T follicular helper cell (primary cell): Measurements from ENCODE around the gene CHD5.

ENCODE experiments used
- DNase-seq: peaks from one replicate; pipeline ENCODE4 v3.0.0-alpha.2; 2020; ENCODE audit warnings: low read depth

CHD5 gene

DNA sequence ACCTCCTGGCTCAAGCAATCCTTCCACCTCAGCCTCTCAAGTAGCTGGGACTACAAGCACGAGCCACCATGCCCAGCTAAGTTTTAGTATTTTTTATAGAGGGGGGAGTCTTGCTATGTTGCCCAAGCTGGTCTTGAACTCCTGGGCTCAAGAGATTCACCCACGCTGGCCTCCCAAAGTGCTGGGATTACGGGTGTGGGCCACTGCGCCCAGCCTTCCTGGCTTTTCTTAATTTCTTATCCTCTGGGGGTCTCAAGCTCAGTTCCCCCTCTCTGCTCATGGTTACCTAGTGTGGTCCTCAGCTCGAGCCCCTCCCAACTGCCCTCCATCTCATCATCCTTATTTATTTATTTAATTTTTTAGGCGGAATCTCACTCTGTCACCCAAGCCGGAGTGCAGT, 22.1 kb upstream of the CHD5 start:
- DNase-seq: no peak

DNA sequence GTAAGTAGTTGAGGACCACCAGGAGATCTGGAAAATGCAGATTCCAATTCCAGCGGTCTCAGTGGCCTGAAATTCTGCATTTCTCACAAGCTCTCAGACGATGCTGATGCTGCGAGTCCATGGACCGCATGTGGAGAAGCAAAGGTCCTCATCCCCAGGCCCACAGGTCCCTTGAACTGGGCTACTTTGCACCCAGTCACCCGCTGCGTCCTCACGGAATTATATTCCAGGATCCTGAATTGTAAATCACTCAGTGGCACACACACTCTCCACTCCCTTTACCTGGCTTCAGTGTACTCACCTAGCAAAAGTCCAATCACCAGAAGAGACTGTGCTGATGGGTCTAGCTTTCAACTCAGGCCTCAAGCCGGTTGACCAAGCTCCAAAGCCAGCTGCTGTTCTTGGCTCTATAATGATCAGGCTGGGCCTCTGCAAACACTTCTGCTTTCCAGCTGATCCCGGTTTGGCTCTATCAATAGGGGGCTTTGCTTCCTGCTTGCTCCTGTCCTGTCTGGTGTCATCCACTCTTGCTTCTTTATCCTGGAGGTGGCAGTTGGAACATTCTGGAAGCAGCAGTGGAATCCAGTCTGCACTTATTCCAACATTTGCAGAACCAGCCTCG, 20.2 kb upstream of the CHD5 start:
- no peak for DNase-seq

DNA sequence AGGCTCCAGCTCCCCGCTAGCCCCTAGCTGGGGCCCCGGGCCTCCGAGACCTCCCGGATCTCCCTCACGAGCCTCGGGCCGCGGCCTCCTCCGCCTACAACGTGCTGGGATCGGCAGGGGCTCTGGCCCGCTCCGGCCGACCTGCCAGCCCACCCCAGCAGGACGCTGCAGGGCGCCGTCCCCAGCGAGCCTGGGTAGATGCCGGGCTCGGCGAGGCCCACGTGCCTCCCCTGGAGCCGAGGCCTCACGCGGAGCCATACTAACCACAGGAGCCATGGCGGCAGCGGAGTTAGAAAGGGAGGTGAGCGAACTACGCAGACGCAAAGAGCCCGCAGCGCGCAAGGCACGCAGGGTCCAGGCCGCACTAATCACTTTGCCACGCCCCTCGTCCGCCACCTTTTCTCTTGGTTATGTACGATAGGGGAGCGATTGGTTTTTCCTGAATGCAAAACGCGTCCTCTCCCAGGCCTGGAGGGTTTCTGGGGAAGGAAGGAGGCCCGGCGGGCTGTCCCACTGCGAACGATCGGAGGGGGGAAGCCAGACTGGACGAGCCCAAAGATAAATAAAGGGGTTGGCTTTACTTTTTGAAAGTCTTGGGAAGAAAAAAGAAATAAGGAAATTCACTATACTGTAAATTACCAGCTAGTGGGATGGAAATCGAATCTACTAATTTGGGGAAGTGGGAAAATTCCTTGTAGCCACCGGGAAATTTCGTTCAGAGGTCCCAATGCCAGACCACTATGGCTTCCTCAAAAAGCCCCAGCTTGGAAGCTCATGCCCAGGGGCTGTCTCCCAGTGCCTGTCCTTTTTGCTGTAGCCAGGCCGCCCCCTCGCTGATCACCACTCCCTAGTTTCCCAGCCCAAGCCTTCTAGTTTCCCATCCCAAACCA, 19.4 kb upstream of the CHD5 start, which contains the start of gene RPL22:
TSS of gene RPL22 (minus strand) at position 298 of the 890 bp plus-strand sequence. CDS start at position 276, 22 bp downstream.
- DNase-seq: peak; percentile 95

DNA sequence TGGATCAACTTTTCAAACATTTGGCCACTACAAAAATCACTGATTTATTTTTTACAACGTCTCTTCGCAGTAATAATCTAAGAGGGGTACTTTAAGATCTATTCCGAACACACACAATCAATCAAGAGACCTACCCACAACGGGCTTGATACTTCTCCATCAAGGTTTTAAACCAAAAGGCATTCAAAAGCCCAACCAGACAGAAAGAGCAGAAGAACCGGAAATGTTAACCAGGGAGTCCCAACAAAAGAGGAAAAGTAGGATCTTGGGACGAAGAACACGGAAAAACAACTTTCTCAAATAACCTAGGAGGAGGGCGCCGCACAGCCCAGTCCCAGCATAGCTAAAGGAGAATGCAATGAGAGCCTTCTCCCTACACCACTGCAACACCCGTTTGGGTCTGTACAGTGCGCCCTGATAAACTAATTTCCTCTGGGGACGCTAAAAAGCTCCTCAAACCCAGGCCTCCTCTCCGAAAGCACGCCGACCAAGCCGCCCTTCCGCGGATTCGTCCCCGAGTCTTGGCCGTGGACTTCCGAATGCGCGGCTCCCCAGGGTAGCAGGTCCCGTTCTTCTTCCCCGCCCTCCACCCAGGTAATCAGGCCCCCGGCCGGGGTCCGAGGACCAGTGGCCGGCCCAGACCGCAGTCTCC, 18.7 kb upstream of the CHD5 start:
- DNase-seq: no peak

DNA sequence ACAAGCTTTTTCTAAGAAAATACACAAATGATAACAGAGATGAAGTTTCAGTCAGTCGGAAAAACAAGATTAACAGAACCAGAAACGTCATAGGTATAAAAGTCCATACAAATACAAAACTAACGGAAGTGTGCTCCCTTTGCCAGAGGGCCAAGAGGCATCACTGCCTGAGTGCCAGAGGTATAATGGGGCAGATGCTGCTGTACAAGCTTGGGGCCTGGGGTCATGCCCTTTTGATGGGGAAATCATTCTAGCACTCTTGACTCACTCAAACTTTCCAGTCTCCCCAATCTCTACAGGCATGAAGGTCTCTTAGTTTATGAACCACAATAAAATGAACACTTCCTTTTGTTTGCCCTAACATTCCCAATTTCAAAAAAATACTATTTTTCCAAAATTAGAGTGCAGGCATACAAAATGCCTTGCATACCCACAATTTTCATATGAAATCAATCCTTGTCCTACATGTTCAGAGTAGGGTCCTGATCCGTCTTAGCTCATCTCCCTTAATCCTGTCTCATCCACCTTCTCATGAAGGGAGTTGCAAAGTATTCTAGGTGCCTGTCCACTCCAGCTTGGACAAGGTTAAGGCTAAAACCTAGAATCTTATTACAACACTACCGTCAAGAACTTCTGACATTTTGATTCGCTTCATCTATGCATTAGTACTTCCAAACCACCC, 17.8 kb upstream of the CHD5 start:
- no peak for DNase-seq

DNA sequence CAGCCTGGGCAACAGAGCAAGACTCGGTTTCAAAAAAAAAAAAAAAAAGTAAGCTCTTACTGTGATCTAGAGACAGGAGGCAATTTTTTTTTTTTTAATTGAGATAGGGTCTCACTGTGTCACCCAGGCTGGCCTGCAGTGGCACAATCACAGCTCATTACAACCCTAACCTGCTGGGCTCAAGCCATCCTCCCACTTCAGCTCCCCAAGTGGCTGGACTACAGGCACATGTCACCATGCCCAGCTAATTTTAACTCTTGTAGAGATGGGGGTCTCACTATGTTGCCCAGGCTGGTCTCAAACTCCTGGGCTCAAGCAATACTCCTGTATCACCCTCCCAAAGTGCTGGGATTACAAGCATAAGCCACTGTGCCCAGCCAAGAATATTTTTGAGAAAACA, 11.8 kb upstream of the CHD5 start:
- no peak for DNase-seq

DNA sequence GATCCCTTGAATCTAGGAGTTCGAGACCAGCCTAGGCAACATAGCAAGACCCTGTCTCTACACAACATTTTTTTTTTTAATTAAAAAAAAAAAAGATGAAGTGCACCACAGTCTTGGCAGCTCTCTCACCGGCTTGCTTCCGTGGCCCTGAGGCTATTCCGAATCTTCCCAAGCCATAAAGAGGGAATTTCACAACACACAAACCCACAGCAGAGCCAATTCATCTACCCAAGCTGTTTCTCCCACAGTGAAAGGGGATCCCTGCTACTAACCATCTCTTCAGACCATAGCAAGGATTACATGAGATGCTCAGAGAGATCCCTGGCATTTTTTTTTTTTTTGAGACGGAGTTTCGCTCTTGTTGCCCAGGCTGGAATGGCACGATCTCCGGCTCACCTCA, 8.3 kb upstream of the CHD5 start:
- DNase-seq: no peak

DNA sequence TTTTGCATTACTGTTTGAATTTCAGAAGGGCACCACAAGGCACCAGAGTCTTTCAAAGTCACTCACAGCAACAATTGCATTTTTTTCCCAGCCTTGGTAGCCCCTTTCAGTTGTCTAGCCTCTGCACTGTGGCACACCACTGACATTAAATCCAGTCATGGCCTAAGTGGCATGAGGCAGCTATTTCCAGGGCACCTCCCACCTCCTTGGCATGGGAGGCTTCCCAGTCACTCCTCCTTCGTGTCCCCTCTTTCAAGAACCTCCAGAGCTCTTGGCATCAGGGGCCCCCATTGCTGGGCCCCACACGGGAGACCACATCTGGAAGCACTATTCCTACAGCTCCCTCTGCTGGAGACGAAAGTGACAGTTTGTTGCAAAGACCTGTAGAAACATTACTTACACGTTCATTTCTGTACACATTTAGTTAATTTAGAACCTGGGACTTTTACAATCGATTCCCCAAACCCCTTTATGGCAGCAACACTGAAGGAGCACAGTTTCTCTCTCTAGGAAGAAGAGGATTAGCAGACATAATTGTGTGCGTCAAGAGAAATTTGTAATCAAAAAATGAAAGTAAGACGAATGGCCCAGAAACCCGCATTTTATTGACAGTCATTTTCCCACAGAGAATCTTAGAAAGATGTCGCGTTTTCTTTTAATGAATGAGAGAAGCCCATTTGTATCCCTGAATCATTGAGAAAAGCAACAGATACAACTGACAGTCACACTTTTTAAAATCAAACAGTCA, 5.7 kb upstream of the CHD5 start:
- no peak for DNase-seq

DNA sequence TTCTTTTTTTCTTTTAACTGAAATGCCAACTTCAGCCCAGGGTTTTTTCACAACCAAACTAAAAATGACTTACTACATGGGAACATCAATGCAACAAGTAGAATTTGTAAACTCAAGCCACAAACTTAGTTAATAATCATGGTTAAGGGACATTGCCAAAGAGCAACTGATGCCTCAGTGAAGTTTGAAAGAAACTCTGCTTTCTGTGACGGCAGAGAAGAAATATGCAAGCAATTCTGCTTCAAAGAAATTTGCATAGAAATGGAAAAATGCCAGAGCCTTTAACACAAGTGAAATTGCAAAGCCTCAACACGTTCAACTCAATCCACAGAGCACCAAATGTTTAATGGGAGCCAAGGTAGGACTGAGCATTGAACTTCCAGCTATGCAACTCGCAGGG, 5.0 kb upstream of the CHD5 start:
- DNase-seq: no peak

DNA sequence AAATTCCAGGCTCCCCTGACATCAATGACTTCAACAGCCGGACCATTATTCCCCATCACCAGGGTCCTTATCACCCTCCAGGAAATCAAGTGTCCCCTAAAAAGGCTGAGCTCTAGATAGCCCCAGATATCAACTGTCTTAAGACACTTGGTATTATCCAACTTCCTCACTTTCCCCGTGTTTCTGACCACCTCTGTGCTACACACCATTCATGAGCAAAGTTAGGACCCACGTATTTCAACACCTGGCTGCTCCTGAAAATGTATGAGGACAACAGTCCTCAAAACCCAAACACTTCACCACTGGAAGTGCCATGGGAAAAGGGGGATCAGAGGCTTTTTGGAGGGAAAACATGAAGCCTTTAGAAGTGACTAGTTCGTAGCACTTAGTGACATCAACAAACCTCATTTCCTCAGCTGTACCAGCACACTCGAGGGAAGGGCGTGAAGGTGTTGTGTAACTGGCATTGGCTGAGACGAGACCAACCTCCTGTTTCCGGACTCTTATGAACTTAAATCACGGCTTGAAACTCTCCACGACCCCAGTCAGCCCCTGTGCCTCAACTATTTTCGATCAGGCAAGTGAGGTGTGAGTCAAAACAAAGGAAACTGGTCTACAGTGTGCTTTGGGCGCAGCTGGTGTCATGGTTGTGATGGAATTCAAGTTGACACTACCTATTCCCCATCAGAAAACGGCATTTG, 4.1 kb upstream of the CHD5 start:
- no peak for DNase-seq

DNA sequence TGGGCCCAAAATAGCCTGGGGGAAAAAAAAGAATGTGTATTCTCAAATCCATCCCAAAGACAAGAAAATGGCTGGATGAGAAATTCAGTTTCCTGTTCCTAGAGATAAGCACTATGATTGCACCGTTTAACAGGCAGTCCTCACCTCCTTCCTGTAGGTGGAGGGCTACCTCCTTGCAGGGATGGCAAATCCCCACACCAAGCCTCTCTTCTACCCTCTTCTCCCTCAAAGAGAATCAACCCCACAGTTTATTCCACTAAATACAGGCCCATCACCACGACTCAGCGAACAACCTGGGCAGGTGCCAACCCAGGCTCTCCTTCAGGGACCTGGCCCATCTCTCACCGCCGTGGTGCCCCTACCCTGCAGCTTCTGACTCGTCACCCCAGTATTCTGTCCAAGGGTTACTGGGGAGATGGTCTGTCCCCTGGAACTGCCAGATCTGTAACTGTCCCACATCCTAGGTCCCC, 3.4 kb upstream of the CHD5 start:
- DNase-seq: no peak

DNA sequence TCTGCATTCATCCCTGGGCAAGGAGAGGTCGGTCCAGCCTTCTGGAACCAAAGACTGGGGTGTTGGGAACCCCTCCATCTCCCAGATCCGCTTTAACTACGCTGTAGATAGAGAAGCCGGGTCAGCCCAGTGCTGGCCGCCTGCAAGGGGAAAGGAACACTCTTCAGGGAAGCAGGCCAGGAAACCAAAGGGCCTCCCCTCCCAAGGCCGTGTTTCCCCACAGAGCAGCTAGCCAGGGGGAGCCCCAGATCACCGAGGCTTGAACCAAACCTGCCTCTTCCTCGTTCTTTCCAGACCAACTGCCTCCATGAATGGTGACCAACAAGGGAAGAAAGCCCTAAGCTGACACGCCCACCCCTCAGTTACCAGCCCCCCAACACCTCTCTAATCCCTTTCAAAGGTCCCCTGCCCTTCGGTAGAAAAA, 1.2 kb upstream of the CHD5 start:
- DNase-seq: no peak

DNA sequence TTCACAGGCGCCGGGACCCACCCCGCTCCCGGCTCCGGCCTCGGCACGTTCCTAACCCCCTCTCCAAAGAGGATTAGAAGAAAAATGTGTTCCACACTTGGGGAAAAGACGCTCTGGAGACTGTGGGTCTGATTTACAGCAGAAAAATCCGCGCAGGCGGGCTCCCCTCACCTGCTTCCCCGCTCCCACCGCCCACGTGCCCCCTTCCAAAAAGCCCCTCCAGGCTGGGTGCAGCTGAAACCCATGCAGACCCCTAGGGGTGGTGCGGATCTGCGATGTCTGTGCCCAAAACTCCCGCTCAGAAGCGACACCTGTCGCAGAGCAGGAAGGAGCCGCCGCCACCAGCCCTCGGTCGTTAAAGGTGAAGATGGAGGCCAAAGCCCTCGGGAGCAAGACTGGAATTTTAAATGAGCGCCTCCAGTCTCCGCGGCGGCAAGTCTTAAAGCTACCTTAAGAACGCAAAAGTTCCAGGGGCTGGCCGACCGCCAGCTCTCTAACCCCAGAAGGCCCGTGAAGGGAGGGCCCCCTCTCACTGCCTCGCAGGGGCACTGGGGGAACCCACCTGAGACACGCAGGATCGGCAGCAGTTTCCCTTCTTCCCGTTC, 688 bp upstream of the CHD5 start:
- no peak for DNase-seq

DNA sequence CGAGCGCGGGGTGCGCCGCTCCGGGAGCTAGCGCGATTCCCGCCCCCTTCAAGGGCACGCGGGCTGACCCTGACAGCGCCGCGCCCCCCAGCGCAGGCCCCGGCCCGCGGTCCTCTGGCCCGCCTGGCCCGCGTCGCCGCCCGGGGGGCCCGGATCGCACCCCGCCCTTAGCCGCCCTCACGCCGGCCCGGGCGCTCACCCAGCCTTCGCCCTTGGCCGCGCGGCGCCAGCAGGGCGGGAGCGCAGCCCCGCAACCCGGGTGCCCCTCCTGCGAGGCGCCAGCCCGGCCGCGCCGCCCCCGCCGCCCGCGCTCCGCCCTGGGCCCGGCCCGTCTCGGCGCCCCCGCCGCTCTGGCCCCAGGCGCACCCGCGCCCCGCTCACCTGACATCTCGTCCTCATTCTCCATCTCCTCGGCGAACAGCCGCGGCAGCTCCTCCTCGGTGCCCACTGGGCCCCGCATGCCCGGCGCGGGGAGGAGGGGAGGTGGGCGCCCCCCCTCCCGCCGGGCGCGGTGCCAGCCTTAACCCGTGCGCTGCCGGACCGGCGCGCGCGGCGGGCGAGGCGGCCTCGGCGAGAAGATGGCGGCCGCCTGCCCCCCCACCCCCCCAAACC, 451 bp downstream of the CHD5 start:
- no peak for DNase-seq

DNA sequence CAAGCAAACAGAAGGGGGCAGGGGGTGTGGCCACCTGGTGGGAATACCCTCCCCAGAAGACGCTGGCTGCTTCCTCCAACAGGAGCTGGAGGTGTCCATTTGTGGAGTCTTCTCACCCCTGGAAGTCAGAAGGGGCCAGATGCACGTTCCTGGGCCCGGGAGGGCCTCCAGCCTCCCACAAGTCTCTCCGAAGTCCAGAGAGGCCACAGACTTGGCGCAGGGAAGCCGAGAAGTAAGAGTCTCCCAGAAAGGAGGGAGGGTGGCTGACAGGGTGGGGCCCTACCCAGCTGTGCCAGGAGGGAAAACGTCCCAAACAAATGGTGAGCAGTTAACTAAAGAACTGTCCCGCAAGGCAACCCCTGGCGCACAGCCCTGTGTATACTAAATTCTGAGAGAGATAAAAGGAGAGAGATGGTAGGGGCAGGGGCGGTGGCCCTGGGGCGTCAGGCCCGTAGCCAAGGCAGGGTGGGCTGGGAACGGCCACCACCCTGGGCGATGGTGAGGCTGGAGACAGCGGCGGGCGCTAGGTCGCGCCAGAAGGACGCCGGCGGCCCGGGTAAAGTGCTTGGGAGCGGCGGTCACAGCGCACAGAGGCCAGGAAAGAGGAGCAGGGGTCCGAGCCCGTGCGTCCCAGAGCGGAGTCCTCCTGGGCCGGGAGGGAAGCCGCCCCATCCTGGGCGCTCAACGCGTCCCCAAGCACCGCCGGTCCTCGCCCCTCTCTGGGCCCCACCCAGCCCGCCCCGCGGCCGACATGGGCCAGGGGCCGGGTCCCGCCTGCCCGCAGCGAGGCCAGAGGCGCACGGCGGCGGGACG, 1.2 kb downstream of the CHD5 start:
- no peak for DNase-seq

DNA sequence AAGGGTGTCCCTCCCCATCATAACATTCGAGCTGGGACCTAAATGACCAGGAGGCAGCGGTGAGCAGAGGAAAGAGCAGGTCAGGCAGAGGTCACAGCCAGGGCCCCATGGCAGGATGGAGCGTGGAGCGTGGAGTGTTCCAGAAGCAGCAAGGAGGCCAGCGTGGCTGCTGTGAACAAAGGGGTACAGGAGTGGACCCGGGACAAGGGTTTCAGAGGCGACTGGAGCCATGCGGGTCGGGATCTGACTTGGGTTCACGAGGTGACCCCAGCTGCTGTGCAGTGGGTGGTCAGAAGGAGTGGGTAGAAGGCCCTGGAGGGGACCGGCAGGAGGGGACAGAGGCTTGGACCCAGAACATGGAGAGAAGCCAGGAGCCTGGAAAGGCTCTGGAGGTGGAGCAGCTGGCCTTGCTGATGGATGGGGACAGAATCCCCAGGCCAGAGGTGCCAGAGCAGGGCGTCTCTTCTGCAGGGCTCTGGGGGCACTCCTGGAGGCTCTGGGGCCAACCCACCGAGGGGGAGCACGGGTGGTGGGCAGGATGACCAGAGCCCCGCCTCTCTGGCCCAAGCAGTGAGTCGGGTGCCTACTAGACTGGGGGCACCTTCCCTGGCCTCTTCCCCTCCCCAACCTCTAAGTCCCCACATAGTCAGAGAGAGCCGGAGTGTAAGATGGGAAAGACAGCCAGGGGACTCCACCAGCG, 2.3 kb downstream of the CHD5 start:
- no peak for DNase-seq

DNA sequence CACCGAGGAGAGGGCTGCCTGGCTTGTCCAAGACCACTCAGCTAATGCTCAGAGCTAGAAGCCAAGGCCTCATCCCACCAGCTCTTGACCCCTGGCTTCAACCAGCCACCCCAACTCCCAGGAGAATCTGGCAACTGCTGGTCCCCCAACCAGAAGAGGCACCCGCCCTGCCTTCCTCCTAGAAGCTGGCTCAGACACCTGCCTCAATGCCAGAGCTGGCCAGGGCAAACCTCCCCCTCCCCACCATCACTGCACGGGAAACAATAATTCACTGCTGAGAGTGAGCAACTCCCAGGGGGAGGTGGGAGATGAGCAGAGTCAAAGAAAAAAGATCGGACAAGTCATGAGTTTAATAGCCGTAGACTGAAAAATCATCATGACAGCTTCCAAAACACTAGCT, 3.3 kb downstream of the CHD5 start:
- no peak for DNase-seq

DNA sequence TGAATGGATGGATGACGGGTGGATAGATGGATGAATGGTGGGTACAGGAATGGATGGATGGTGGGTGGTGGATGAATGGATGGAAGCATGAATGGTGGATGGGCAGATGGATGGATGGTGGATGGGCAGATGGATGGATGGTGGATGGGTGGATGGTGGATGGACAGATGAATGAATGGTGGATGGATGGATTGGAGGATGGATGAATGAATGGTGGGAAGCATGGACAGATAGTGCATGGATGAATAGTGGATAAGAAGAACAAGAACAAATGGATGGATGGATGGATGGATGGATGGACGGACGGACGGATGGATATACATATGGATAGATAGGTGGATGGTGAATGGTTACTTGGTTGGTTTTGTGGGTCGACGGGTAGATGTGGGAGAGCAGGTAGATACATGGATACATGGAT, 4.7 kb downstream of the CHD5 start:
- DNase-seq: no peak
